Measurements from ENCODE around the gene WDFY3. TPM values are rescaled to one million over a fixed set of nuclear protein-coding genes. Genes with fewer than 3 reads are reported as not detected.

WDFY3 gene
- total RNA-seq, 1 donor from 2014 or later = 55.8 TPM

- Histone ChIP-seq H4K20me1 (ENCODE audit: low read depth) (no peaks in the 10 kb centered on the region), H3K9me3 (ENCODE audit: low read depth) (no peaks in the 10 kb centered on the region), H3K4me3 (no peak overlapping the region), H3K4me2 (no peak overlapping the region), H3K36me3 (peaks cover 8% of the 10 kb centered on the region), H3K27ac (no peak overlapping the region), H3K27me3 (no peaks in the 10 kb centered on the region), H3F3A (ENCODE audit: low read depth) (no peaks in the 10 kb centered on the region), H2AFZ (replicated peaks) (no peak overlapping the region), H3K9ac (no peak overlapping the region), H3K4me1 (no peaks in the 10 kb centered on the region), H3K79me2 (ENCODE audit: low read depth) (no peaks in the 10 kb centered on the region)
- no peaks in the 10 kb centered on the region for H3K27me3 Mint-ChIP-seq (ENCODE audit: insufficient read depth, low read depth)
- no peaks in the 10 kb centered on the region for H3K4me1 Mint-ChIP-seq
- H3K27ac Mint-ChIP-seq = no peak overlapping the region
- H3K4me3 Mint-ChIP-seq = no peak overlapping the region
- no peak for TF ChIP-seq EZH2phosphoT487 (IDR thresholded peaks at IDR 0.05)
- TF ChIP-seq, protein P1, sequence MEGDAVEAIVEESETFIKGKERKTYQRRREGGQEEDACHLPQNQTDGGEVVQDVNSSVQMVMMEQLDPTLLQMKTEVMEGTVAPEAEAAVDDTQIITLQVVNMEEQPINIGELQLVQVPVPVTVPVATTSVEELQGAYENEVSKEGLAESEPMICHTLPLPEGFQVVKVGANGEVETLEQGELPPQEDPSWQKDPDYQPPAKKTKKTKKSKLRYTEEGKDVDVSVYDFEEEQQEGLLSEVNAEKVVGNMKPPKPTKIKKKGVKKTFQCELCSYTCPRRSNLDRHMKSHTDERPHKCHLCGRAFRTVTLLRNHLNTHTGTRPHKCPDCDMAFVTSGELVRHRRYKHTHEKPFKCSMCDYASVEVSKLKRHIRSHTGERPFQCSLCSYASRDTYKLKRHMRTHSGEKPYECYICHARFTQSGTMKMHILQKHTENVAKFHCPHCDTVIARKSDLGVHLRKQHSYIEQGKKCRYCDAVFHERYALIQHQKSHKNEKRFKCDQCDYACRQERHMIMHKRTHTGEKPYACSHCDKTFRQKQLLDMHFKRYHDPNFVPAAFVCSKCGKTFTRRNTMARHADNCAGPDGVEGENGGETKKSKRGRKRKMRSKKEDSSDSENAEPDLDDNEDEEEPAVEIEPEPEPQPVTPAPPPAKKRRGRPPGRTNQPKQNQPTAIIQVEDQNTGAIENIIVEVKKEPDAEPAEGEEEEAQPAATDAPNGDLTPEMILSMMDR (IDR thresholded peaks at IDR 0.05) = no peak
- no peak for TF ChIP-seq EZH2 (IDR thresholded peaks at IDR 0.05)
- H3K36me3 Mint-ChIP-seq = peaks cover 52% of the 10 kb centered on the region
- no peak for DNase-seq (ENCODE audit: low spot score)
- H3K9me3 Mint-ChIP-seq = no peaks in the 10 kb centered on the region
These were observed 267.4 kb downstream of the WDFY3 start for GRCh38 chr4:84699001-84699671.

GRCh38 chr4:84697615-84698201 is 268.8 kb downstream of the WDFY3 start:
- Mint-ChIP-seq H3K4me1 (no peaks in the 10 kb centered on the region), H3K36me3 (peaks cover 51% of the 10 kb centered on the region), H3K4me3 (no peak overlapping the region), H3K9me3 (no peaks in the 10 kb centered on the region), H3K27me3 (ENCODE audit: insufficient read depth, low read depth) (no peaks in the 10 kb centered on the region), H3K27ac (no peak overlapping the region)
- Histone ChIP-seq H3K9me3 (ENCODE audit: low read depth) (no peaks in the 10 kb centered on the region), H2AFZ (replicated peaks) (no peak overlapping the region), H3K9ac (no peak overlapping the region), H4K20me1 (ENCODE audit: low read depth) (no peaks in the 10 kb centered on the region), H3K36me3 (peaks cover 4% of the 10 kb centered on the region), H3K4me2 (no peak overlapping the region), H3K4me1 (no peaks in the 10 kb centered on the region), H3K27me3 (no peaks in the 10 kb centered on the region), H3K4me3 (no peak overlapping the region), H3F3A (ENCODE audit: low read depth) (no peaks in the 10 kb centered on the region), H3K27ac (no peak overlapping the region), H3K79me2 (ENCODE audit: low read depth) (no peaks in the 10 kb centered on the region)
- no peak for DNase-seq (ENCODE audit: low spot score)
- TF ChIP-seq EZH2phosphoT487 (IDR thresholded peaks at IDR 0.05) = no peak

DNA sequence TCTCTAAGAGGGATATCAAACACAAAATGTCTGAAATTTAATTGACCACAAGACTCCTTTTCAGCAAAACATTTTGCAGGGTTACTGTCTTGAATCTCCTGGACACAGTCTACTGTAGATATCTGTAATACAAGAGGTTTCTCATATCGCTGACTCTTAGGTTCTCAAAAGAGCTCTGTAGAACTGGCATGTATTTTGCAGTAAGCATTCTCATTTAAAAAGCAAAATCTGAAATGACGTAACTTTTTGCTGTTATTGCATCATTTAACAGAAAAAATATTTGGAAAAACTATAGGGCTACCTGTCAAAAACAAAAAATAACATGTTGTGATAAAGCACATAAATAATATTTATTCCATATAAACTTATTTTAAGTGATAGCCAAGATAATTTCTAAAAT is 269.3 kb downstream of the WDFY3 start:
- Histone ChIP-seq H3K36me3 (peaks cover 4% of the 10 kb centered on the region), H4K20me1 (ENCODE audit: low read depth) (no peaks in the 10 kb centered on the region), H3K9me3 (ENCODE audit: low read depth) (no peaks in the 10 kb centered on the region), H3F3A (ENCODE audit: low read depth) (no peaks in the 10 kb centered on the region), H3K27me3 (no peaks in the 10 kb centered on the region), H2AFZ (replicated peaks) (no peak overlapping the region), H3K79me2 (ENCODE audit: low read depth) (no peaks in the 10 kb centered on the region), H3K4me3 (no peak overlapping the region), H3K4me2 (no peak overlapping the region), H3K9ac (no peak overlapping the region), H3K27ac (no peak overlapping the region), H3K4me1 (no peaks in the 10 kb centered on the region)
- Mint-ChIP-seq H3K9me3 (no peaks in the 10 kb centered on the region), H3K4me1 (no peaks in the 10 kb centered on the region), H3K27me3 (ENCODE audit: insufficient read depth, low read depth) (no peaks in the 10 kb centered on the region), H3K27ac (no peak overlapping the region), H3K36me3 (peaks cover 49% of the 10 kb centered on the region), H3K4me3 (no peak overlapping the region)
- no peak for DNase-seq (ENCODE audit: low spot score)
- TF ChIP-seq EZH2phosphoT487 (IDR thresholded peaks at IDR 0.05) (no peak), EZH2 (IDR thresholded peaks at IDR 0.05) (no peak)
- TF ChIP-seq, protein P1 (IDR thresholded peaks at IDR 0.05) = no peak

DNA sequence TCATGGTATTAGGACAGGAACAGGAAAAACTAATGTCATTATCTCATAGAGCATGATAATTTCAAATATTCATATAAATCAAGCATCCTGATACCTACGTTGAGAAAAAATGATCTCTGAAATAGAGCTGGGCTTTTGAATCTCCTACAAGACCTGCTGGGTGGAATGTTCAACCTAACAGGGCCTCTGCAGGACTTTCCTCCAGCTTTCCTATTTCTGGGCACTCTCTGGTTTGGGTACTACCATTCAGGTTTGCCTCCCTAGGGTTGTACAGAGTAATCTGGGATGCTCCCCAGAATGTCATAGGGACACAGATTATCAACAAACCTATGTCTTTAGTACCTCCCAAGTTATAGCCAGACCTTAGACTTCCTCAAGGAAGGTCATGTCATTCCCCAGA is 274.7 kb downstream of the WDFY3 start:
- no peak for DNase-seq (ENCODE audit: low spot score)
- Mint-ChIP-seq H3K4me3 (no peak overlapping the region), H3K27me3 (ENCODE audit: insufficient read depth, low read depth) (no peaks in the 10 kb centered on the region), H3K4me1 (no peaks in the 10 kb centered on the region), H3K27ac (no peak overlapping the region), H3K36me3 (peaks cover 46% of the 10 kb centered on the region), H3K9me3 (no peaks in the 10 kb centered on the region)
- no peaks in the 10 kb centered on the region for H3K9me3 ChIP-seq (ENCODE audit: low read depth)
- H3F3A ChIP-seq (ENCODE audit: low read depth) = no peaks in the 10 kb centered on the region
- no peaks in the 10 kb centered on the region for H3K79me2 ChIP-seq (ENCODE audit: low read depth)
- no peak for TF ChIP-seq EZH2phosphoT487 (IDR thresholded peaks at IDR 0.05)
- TF ChIP-seq, protein P1 (IDR thresholded peaks at IDR 0.05) = no peak
- TF ChIP-seq EZH2 (IDR thresholded peaks at IDR 0.05) = no peak
- H3K36me3 ChIP-seq = peaks cover 10% of the 10 kb centered on the region
- H3K9ac ChIP-seq = no peak overlapping the region
- H3K27me3 ChIP-seq = no peaks in the 10 kb centered on the region
- H3K4me2 ChIP-seq = no peak overlapping the region
- H3K4me1 ChIP-seq = no peaks in the 10 kb centered on the region
- H2AFZ ChIP-seq (replicated peaks) = no peak overlapping the region
- H4K20me1 ChIP-seq (ENCODE audit: low read depth) = no peaks in the 10 kb centered on the region
- H3K27ac ChIP-seq = no peak overlapping the region
- H3K4me3 ChIP-seq = no peak overlapping the region
